ENCODE data around the gene SFMBT2.

GRCh38 chr10:7406712-7407333 is 4.0 kb downstream of the SFMBT2 start:
- TF ChIP-seq POLR2AphosphoS5 (IDR thresholded peaks at IDR 0.05; ENCODE audit: borderline replicate concordance, low read depth, low read length) (no peak), FOXP2 (optimal IDR thresholded peaks at IDR 0.05; ENCODE audit: control extremely low read depth, extremely low read length, insufficient read depth) (no peak), EZH2 (IDR thresholded peaks at IDR 0.05) (no peak)

Data from SK-N-MC (cell line).